ENCODE measurements around the gene CA10. TPM values are rescaled to one million over a fixed set of nuclear protein-coding genes. Genes with fewer than 3 reads are reported as not detected.

The CA10 gene
- total RNA-seq, 1 donor from 2014 or later, result not detected

- DNase-seq, result no peak
- Mint-ChIP-seq H3K27me3 (no peaks in the 10 kb centered on the region), H3K4me1 (no peaks in the 10 kb centered on the region)
Measured at GRCh38 chr17:51700011-51700760, 458.3 kb downstream of the CA10 start.

DNA sequence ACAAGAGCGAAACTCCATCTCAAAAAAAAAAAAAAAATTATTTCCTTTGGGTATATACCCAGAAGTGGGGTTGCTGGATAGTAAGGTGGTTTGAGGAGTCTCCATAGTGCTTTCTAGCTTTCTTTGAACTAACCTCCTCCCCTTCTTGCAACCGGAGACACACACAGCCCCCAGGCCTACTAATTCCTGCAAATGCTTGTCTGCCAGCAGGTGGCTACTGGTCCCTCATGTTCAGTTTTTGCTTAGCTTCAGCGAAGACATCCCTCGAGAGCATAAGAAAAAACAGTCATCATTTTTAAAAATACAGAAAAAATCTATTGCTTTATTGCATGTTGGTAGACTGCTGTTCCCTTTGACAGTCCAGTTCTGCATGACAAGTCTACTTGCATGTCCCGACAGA, 459.2 kb downstream of the CA10 start:
- H3K4me3 Mint-ChIP-seq, result no peak overlapping the region
- H3K9me3 Mint-ChIP-seq, result no peaks in the 10 kb centered on the region
- DNase-seq, result no peak
- H3K36me3 Mint-ChIP-seq (ENCODE audit: low read depth), result no peaks in the 10 kb centered on the region
- H3K27ac Mint-ChIP-seq, result no peak overlapping the region
- intact Hi-C loops (cut with micrococcal nuclease), result no loop called here
- H3K27me3 Mint-ChIP-seq, result no peaks in the 10 kb centered on the region
- no peaks in the 10 kb centered on the region for H3K4me1 Mint-ChIP-seq

More at GRCh38 chr17:51700011-51700760, 458.3 kb downstream of the CA10 start:
- intact Hi-C loops (cut with micrococcal nuclease), result no loop called here
- H3K36me3 Mint-ChIP-seq (ENCODE audit: low read depth), result no peaks in the 10 kb centered on the region
- no peak overlapping the region for H3K27ac Mint-ChIP-seq
- H3K9me3 Mint-ChIP-seq, result no peaks in the 10 kb centered on the region
- H3K4me3 Mint-ChIP-seq, result no peak overlapping the region

DNA sequence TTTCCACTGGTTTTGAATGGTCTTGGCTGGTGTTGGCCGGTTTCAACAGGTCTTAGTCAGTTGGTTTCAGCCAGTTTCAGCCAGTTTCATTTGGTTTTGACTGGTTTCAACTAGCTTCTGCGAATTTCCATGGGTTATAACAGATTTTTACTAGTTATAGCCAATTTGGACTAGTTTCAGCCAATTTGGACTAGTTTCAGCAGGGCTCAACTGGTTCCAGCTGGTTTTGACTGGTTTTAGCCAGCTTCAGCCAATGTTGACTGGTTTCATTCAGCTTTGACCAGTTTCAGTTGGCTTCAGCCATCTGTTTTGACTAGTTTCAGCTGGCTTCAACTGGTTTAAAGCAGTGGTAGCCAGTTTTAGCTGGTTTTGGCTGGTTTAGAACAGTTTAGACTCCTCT, 465.6 kb downstream of the CA10 start:
- Mint-ChIP-seq H3K9me3 (no peaks in the 10 kb centered on the region), H3K36me3 (ENCODE audit: low read depth) (no peaks in the 10 kb centered on the region), H3K4me3 (no peak overlapping the region), H3K4me1 (no peaks in the 10 kb centered on the region), H3K27me3 (no peaks in the 10 kb centered on the region), H3K27ac (no peak overlapping the region)
- no peak for DNase-seq
- intact Hi-C loops (cut with micrococcal nuclease), result no loop called here

DNA sequence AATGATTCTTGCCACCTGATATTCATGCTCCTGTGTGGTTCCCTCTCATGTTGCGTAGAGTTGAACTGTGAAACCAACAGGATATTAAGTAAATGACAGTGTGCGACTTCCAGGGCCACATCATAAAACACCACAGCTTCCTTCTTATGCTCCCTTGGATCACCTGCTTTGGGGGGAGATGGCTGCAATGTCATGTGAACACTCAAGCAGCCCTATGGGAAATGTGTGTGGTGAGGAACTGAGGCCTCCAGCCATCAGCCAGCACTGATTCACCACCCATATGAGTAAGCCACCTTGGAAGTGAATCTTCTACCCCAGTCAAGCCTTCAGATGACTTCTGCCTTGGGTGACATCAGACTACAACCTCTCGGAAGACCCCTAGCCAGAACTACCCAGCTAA, 470.6 kb downstream of the CA10 start:
- H3K9me3 Mint-ChIP-seq, result no peaks in the 10 kb centered on the region
- no peak overlapping the region for H3K27ac Mint-ChIP-seq
- no peaks in the 10 kb centered on the region for H3K36me3 Mint-ChIP-seq (ENCODE audit: low read depth)

GRCh38 chr17:51685287-51685909, 473.1 kb downstream of the CA10 start:
- DNase-seq, result no peak
- no peaks in the 10 kb centered on the region for H3K4me1 Mint-ChIP-seq
- peaks cover 1% of the 10 kb centered on the region for H3K27me3 Mint-ChIP-seq
- H3K9me3 Mint-ChIP-seq, result no peaks in the 10 kb centered on the region
- H3K4me3 Mint-ChIP-seq, result no peak overlapping the region
- intact Hi-C loops (cut with micrococcal nuclease), result no loop called here
- no peak overlapping the region for H3K27ac Mint-ChIP-seq
- H3K36me3 Mint-ChIP-seq (ENCODE audit: low read depth), result no peaks in the 10 kb centered on the region

More for the DNA sequence above, 470.6 kb downstream of the CA10 start:
- intact Hi-C loops (cut with micrococcal nuclease), result no loop called here
- no peaks in the 10 kb centered on the region for H3K4me1 Mint-ChIP-seq
- peaks cover 1% of the 10 kb centered on the region for H3K27me3 Mint-ChIP-seq
- DNase-seq, result no peak
- no peak overlapping the region for H3K4me3 Mint-ChIP-seq

- no peak overlapping the region for H3K4me3 Mint-ChIP-seq
- H3K4me1 Mint-ChIP-seq, result no peaks in the 10 kb centered on the region
- peaks cover 1% of the 10 kb centered on the region for H3K27me3 Mint-ChIP-seq
- H3K36me3 Mint-ChIP-seq (ENCODE audit: low read depth), result no peaks in the 10 kb centered on the region
- intact Hi-C loops (cut with micrococcal nuclease), result no loop called here
- no peaks in the 10 kb centered on the region for H3K9me3 Mint-ChIP-seq
- no peak for DNase-seq
- no peak overlapping the region for H3K27ac Mint-ChIP-seq
Measured at GRCh38 chr17:51684214-51684613, 474.3 kb downstream of the CA10 start.

DNA sequence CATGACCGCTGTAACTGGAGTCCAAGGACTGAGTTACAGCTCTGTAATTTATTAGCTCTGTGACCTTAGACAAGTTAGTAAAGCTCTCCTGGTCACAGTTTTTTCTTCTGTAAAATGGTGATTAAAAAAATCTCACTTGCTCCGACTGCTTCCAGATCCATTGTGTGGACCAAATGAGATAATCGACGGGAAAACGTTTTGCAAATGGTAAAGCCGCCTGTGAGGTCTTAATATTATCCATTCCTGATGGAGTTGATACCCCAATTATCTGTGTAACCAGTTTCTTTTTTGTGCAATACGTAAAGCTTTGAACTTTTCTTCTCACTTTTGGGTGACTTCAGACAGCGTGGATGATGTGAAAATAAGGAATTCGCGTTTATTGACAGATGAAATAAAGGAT, 475.2 kb downstream of the CA10 start:
- Mint-ChIP-seq H3K27me3 (peaks cover 1% of the 10 kb centered on the region), H3K4me3 (no peak overlapping the region), H3K4me1 (no peaks in the 10 kb centered on the region), H3K27ac (no peak overlapping the region), H3K36me3 (ENCODE audit: low read depth) (no peaks in the 10 kb centered on the region), H3K9me3 (no peaks in the 10 kb centered on the region)
- intact Hi-C loops (cut with micrococcal nuclease), result no loop called here
- DNase-seq, result no peak

DNA sequence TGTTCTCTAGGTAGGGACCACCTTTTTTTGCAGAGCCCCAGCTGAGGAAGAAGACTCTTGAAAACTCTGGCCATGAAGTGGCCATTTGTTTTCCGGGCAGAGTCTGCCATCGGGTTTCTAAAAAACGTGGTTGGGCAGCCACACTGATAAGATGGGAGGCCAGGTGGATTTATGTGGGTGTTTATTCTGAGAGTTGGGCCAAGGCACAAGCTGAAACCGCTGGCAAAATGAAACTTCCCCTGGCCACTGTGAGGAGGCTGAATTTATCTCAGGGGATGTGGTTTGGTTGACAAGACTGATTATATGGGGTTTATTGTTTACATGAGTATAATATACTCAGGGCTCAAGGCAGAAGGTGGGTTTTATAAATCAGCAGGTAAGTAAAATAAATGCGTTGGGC, 476.4 kb downstream of the CA10 start:
- intact Hi-C loops (cut with micrococcal nuclease), result no loop called here
- Mint-ChIP-seq H3K27ac (no peak overlapping the region), H3K27me3 (peaks cover 1% of the 10 kb centered on the region)

DNA sequence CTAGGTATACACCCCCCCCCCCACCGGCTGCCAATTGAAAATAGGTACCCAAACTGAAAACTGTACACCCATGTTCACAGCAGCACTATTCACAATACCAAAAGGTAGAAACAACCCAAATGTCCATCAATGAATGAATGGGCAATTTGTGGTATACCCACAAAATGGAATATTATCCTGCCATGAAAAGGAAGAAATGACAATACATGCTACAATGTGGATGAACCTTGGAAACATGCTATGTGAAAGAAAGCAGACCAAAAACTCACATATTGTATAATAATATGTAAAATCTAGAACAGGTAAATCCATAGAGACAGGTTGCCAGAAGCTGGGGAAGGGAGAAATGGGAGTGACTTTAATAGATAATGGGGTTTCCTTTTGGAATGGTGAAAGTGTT, 480.6 kb downstream of the CA10 start:
- H3K4me1 Mint-ChIP-seq, result no peaks in the 10 kb centered on the region
- H3K36me3 Mint-ChIP-seq (ENCODE audit: low read depth), result no peaks in the 10 kb centered on the region
- intact Hi-C loops (cut with micrococcal nuclease), result no loop called here
- no peak overlapping the region for H3K27ac Mint-ChIP-seq
- no peak for DNase-seq
- H3K4me3 Mint-ChIP-seq, result no peak overlapping the region
- no peaks in the 10 kb centered on the region for H3K9me3 Mint-ChIP-seq
- no peaks in the 10 kb centered on the region for H3K27me3 Mint-ChIP-seq

More for the DNA sequence above, 476.4 kb downstream of the CA10 start:
- DNase-seq, result no peak
- Mint-ChIP-seq H3K4me3 (no peak overlapping the region), H3K36me3 (ENCODE audit: low read depth) (no peaks in the 10 kb centered on the region), H3K4me1 (no peaks in the 10 kb centered on the region), H3K9me3 (no peaks in the 10 kb centered on the region)

DNA sequence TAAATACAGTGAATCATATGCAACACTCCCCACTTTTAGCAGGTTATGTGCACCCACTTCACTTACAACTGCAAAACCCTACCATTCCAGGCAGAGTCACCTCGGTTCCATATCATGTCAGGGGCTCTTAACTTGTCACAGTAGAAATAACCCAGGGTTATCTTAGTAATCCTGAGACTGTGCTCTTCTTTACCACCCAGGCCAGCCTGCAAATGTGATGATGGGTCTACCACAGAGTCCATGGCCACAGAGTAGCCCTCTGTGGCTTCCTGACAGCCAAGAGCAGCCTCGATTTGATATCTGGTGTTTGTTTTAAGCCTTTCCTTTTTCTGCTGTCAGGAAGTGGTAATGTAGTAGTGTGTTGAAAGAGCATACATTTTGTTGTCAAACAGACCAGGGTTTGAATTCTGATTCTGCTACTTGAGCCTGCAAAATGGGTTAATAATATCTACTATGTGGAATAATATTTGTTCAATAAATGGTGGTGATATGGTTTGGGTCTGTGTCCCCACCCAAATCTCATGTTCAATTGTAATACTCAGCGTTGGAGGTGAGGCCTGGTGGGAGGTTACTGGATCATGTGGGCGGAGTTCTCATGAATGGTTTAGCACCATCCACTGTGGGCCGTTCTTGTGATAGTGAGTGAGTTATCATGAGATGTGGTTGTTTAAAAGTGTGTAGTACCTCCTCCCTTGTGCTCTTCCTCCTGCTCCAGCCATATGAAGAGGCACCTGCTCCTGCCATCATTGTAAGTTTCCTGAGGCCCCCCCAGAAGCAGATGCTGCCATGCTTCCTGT, 481.6 kb downstream of the CA10 start:
- Mint-ChIP-seq H3K36me3 (ENCODE audit: low read depth) (no peaks in the 10 kb centered on the region), H3K27ac (no peak overlapping the region), H3K4me3 (no peak overlapping the region), H3K4me1 (no peaks in the 10 kb centered on the region), H3K27me3 (no peaks in the 10 kb centered on the region), H3K9me3 (no peaks in the 10 kb centered on the region)
- intact Hi-C loops (cut with micrococcal nuclease), result no loop called here
- DNase-seq, result no peak

GRCh38 chr17:51674579-51675255, 483.8 kb downstream of the CA10 start:
- no peak overlapping the region for H3K27ac Mint-ChIP-seq
- intact Hi-C loops (cut with micrococcal nuclease), result no loop called here
- H3K9me3 Mint-ChIP-seq, result no peaks in the 10 kb centered on the region
- no peaks in the 10 kb centered on the region for H3K27me3 Mint-ChIP-seq
- no peak overlapping the region for H3K4me3 Mint-ChIP-seq
- H3K4me1 Mint-ChIP-seq, result no peaks in the 10 kb centered on the region
- DNase-seq, result no peak
- H3K36me3 Mint-ChIP-seq (ENCODE audit: low read depth), result no peaks in the 10 kb centered on the region

DNA sequence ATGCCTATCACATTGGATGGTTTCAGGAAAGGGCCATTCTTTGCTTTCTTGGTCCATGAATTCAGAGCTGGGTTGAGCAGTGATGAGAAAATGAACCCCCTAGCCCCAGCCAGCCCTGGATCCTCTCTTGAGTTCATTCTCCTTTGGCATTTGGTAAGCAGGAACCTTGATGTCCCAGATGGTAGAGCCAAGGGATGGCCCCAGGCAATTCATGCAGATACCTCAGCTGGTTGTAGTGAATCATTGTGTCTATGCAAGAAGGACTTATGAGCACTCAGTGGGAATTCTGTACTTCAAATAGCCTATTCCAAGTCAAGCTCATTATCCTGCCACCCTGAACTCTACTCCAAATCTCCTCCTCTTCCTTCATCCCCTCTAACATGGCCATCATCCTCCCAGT, 485.4 kb downstream of the CA10 start:
- intact Hi-C loops (cut with micrococcal nuclease), result no loop called here
- H3K9me3 Mint-ChIP-seq, result no peaks in the 10 kb centered on the region
- no peaks in the 10 kb centered on the region for H3K27me3 Mint-ChIP-seq
- DNase-seq, result no peak
- H3K27ac Mint-ChIP-seq, result no peak overlapping the region
- H3K4me3 Mint-ChIP-seq, result no peak overlapping the region
- no peaks in the 10 kb centered on the region for H3K36me3 Mint-ChIP-seq (ENCODE audit: low read depth)
- H3K4me1 Mint-ChIP-seq, result no peaks in the 10 kb centered on the region

- Mint-ChIP-seq H3K4me1 (no peaks in the 10 kb centered on the region), H3K36me3 (ENCODE audit: low read depth) (no peaks in the 10 kb centered on the region), H3K4me3 (no peak overlapping the region), H3K27me3 (no peaks in the 10 kb centered on the region), H3K27ac (no peak overlapping the region), H3K9me3 (no peaks in the 10 kb centered on the region)
- DNase-seq, result no peak
- intact Hi-C loops (cut with micrococcal nuclease), result no loop called here
Measured at GRCh38 chr17:51672065-51672464, 486.4 kb downstream of the CA10 start.

DNA sequence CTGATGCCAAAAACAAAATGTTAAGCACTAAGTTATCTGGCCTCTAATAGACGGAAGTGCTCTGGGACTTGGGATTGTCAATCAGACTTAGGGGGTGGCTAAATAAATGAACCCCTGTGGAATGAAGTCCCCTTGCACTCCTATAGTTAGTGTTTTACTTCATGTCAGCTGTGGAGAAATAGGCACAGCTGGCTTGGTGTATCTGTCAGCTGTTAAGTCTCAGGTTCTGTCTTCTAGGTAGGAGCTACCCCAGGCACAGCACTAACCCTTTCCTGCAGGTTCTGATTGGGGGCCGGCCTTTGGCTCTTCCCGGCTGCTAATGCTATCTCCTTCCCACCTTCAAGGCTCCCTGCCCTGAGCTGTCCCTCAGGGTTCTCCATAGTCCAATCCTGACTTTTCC, 487.6 kb downstream of the CA10 start:
- DNase-seq, result no peak
- Mint-ChIP-seq H3K36me3 (ENCODE audit: low read depth) (no peaks in the 10 kb centered on the region), H3K27ac (no peak overlapping the region), H3K27me3 (no peaks in the 10 kb centered on the region), H3K9me3 (no peaks in the 10 kb centered on the region), H3K4me3 (no peak overlapping the region), H3K4me1 (no peaks in the 10 kb centered on the region)
- intact Hi-C loops (cut with micrococcal nuclease), result no loop called here
